GM10266 (cell line): ENCODE measurements around the gene NBEAL2.

ENCODE experiments used
- DNase-seq: peaks from one replicate; pipeline ENCODE4 v3.0.0; 2012; ENCODE audit errors: extremely low spot score
- TF ChIP-seq, protein P1 (sequence below): IDR thresholded peaks from 2 replicates; pipeline ENCODE4 v1.5.1; 2012; ENCODE audit warnings: mild to moderate bottlenecking, low read depth; ENCODE audit not compliant: control insufficient read depth, insufficient read depth; ENCODE audit errors: missing control alignments

The NBEAL2 gene

DNA sequence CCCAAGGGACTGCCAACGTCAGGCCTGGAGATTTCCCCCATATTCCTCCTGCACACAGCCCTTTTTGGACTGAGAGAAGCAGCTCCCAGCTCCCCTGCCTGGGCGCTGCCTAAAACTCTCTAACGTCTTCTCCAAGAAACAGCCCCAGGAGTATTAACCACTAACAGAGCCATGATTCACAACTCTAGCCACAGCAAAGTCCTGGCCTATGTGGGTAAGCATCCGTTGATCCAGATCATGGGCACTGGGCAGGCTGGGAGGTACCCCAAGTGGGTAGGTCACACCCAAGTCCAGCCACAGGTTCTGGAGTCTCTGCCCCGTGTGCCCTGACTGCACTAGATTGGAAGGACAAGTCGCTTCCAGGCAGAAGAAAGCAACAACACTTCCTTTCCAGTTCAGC is 31.9 kb downstream of the NBEAL2 start:
- TF ChIP-seq, protein P1, sequence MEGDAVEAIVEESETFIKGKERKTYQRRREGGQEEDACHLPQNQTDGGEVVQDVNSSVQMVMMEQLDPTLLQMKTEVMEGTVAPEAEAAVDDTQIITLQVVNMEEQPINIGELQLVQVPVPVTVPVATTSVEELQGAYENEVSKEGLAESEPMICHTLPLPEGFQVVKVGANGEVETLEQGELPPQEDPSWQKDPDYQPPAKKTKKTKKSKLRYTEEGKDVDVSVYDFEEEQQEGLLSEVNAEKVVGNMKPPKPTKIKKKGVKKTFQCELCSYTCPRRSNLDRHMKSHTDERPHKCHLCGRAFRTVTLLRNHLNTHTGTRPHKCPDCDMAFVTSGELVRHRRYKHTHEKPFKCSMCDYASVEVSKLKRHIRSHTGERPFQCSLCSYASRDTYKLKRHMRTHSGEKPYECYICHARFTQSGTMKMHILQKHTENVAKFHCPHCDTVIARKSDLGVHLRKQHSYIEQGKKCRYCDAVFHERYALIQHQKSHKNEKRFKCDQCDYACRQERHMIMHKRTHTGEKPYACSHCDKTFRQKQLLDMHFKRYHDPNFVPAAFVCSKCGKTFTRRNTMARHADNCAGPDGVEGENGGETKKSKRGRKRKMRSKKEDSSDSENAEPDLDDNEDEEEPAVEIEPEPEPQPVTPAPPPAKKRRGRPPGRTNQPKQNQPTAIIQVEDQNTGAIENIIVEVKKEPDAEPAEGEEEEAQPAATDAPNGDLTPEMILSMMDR, result no peak
- no peak for DNase-seq

DNA sequence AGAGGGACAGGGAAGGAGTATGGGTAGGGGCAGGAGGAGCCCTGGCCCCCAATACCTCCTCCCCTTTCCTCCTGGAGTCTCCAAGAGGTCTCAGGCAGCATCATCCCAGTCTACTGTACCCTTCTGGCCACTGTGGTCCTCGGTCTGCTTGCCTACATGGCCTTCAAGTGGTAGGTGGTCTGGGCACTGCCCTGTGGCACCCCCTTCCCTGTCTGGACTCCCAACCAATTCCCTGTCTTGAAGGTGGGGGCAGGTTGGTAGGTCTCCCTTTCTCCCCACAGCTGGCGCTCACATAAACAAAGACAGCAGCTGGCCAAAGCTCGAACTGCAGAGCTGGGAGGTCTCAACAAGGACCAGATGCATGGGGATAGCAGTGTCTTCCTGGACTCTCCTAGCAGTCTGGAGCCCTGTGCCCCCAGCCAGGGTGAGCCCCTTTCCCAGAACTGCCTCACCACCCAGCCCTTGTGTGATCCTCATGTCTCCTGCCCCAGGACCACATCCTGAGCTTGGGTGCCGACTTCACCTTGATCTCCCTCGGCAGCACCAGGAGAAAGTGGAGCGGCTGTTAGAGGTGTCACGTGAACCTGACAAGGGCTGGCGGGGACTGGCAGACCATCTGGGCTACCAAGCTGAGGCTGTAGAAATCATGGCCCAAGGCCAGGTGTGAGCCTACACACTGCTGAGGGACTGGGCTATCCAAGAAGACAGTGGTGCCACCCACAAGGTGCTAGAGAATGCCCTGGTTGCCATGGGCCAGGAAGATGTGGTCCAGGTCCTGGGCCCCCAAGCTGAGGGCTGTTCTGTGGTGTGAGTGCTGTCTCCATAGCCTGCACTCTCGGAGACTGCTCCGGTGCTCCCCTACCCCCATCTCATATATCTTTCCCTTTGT is 33.1 kb downstream of the NBEAL2 start:
- TF ChIP-seq, protein P1, result no peak
- no peak for DNase-seq

DNA sequence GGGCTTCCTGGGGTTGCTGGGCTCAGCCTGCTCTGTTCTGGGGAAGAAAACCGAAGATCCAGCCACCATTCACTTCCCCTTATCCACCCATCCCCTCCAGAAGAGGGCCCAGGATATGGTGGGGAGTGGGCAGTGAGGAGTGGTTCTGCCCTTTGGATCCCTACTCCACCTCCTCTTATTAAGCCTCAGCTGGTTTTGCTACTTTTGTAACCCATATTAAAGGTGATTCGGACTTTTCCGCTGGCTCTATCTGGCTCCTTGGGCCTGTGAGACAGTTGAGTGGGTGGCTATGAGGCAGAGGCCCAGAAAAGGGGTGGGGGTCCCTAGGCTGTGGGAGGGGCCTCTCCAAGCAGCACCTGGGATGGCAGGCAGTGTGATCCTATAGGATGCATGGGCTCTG is 33.8 kb downstream of the NBEAL2 start:
- DNase-seq, result no peak
- TF ChIP-seq, protein P1, result no peak

DNA sequence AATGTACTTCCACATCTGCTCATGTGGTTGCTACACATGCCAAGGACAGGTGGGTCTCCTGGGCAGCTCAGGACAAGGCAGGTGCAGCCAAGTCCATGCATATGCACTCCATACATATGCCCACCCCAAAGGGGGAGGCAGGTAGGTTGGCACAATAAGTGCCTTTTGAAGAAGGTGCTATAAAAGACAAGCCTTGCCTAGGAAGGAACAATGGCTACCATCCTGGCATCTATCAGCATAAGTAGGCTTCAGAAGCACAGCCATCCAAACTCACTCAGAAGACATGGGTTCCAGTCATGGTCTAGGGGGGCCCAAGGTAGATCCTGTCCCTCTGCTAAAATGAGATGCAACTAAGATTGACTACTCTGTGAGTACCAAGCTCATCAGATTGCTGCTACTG is 34.6 kb downstream of the NBEAL2 start:
- no peak for DNase-seq
- TF ChIP-seq, protein P1, result no peak

DNA sequence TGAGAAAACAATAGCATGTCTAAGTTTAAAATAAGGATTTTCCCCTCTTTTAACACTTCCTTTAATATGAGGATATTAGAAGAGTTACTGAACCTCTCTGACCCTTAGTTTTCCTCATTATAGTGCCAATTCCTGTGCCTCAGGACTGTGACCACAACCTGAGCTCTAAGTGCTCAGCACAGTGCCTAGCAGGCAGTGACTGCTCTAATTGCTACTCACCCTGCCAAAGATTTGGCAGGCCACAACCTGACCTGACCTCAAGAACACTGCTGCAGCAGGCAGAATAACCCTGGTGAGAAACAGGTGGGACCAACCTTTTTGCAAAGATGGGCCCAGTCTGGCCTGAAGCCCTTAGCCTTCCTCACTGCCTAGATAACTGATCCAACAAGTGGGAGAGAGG is 35.7 kb downstream of the NBEAL2 start:
- TF ChIP-seq, protein P1, result no peak
- DNase-seq, result no peak

DNA sequence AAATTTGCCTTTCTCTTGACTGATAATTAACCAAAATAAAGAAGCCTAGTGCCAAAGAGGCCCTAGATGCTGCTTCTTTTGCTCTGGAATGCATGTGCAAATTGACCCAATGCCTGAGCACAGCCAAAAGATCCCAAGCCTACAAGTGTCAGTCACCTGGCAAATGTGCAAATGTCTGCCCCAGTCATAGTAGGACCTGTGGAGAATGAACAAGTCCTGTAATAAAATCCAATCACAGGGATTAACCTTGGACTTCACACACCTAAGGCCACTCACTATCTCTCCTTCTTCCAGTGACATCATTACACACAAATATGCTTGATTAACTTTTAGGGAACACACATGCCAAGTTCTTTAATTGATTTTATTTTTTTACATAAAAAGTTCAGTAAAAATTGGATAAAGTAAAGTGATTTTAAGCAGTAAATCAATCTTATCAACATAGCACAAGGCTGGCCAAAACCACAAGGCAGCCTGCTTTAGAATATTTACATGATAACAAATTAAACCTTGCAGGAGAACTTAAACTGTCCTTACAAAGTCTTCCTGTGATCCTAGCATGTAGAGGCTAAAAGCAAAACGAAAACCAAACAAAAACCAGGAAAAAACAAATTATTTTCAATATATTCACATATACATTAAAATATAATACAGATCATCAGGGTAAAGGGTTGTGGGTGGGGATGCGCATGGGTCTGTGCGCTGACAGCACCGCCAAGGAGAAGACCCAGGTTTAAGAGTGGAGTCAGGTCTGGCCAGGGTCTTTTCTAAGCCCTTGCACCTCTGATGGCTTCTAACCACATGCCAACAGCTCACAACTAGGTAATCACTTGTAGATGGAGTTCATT is 36.8 kb downstream of the NBEAL2 start:
- TF ChIP-seq, protein P1, result no peak
- DNase-seq, result no peak
